ENCODE data around the gene HSD17B11.

The HSD17B11 gene

GRCh38 chr4:87330761-87331160 is 60.2 kb downstream of the HSD17B11 start:
- Histone ChIP-seq H3K9ac (ENCODE audit: low read length) (no peak overlapping the region), H4K91ac (ENCODE audit: low read depth, low read length) (no peak overlapping the region), H3K4me1 (ENCODE audit: control insufficient read depth in 1 of 2, insufficient read depth in 2 of 2, low read length in 2 of 2) (no peaks in the 10 kb centered on the region), H4K12ac (ENCODE audit: low read depth, low read length) (no peak overlapping the region), H3K36me3 (ENCODE audit: control insufficient read depth in 1 of 2, insufficient read depth in 2 of 2, low read length in 2 of 2) (no peaks in the 10 kb centered on the region), H2BK12ac (ENCODE audit: low read length) (no peak overlapping the region), H2BK5ac (ENCODE audit: low read depth, low read length, poor library complexity) (no peak overlapping the region), H3K27ac (ENCODE audit: low read depth, low read length) (no peak overlapping the region), H3K27me3 (ENCODE audit: insufficient read depth, low read length) (no peaks in the 10 kb centered on the region), H3K9me3 (ENCODE audit: insufficient read depth, low read depth, low read length) (peaks cover 3% of the 10 kb centered on the region), H3K4me2 (ENCODE audit: low read length) (no peak overlapping the region), H2BK120ac (ENCODE audit: insufficient read depth, low read length, poor library complexity) (no peak overlapping the region), H3K14ac (ENCODE audit: low read length) (no peak overlapping the region), H3K18ac (ENCODE audit: low read length) (no peak overlapping the region), H3K4me3 (ENCODE audit: low read depth, low read length) (no peak overlapping the region), H2AFZ (ENCODE audit: insufficient read depth, low read length, poor library complexity) (no peak overlapping the region), H4K8ac (ENCODE audit: low read depth, low read length) (no peak overlapping the region), H3K4ac (ENCODE audit: low read depth, low read length) (no peak overlapping the region), H3K23ac (ENCODE audit: low read length) (no peak overlapping the region), H3K79me1 (ENCODE audit: low read length) (no peaks in the 10 kb centered on the region), H2AK5ac (ENCODE audit: low read length) (no peak overlapping the region), H3K79me2 (ENCODE audit: control insufficient read depth, insufficient read depth, low read length, poor library complexity) (no peaks in the 10 kb centered on the region)
- no peak for DNase-seq
- no CpG with 5 or more reads among the region's 4 CpGs for WGBS (ENCODE audit: extremely low coverage, insufficient coverage, insufficient read length)

DNA sequence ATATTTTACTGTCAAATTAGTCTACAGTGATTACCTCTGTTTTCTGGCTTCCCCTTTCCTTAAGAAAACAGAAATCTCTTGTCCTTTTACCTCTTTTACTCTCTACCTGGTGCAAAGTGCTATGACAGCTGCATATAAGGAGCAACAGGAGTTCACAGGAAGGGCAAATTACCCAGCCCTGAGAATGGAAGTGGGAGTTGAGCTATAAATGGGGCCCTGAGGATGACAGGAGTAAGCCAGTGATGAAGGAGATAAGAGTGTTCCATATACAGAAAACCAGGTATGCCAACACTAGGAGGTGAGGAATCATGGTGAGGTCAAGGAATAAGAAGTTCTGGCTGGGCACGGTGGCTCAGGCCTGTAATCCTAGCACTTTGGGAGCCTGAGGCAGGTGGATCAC is 63.9 kb downstream of the HSD17B11 start:
- no peak overlapping the region for H2AK5ac ChIP-seq (ENCODE audit: low read length)
- no peak overlapping the region for H2BK12ac ChIP-seq (ENCODE audit: low read length)
- no peak overlapping the region for H4K8ac ChIP-seq (ENCODE audit: low read depth, low read length)
- no peak overlapping the region for H3K27ac ChIP-seq (ENCODE audit: low read depth, low read length)
- H4K12ac ChIP-seq (ENCODE audit: low read depth, low read length), result no peak overlapping the region
- no peaks in the 10 kb centered on the region for H3K36me3 ChIP-seq (ENCODE audit: control insufficient read depth in 1 of 2, insufficient read depth in 2 of 2, low read length in 2 of 2)
- no peak overlapping the region for H3K14ac ChIP-seq (ENCODE audit: low read length)
- no peak overlapping the region for H2AFZ ChIP-seq (ENCODE audit: insufficient read depth, low read length, poor library complexity)
- no peak for DNase-seq
- H3K79me1 ChIP-seq (ENCODE audit: low read length), result no peaks in the 10 kb centered on the region
- H3K4me3 ChIP-seq (ENCODE audit: low read depth, low read length), result no peak overlapping the region
- no peak overlapping the region for H3K23ac ChIP-seq (ENCODE audit: low read length)
- no peaks in the 10 kb centered on the region for H3K4me1 ChIP-seq (ENCODE audit: control insufficient read depth in 1 of 2, insufficient read depth in 2 of 2, low read length in 2 of 2)
- H2BK120ac ChIP-seq (ENCODE audit: insufficient read depth, low read length, poor library complexity), result no peak overlapping the region
- no peak overlapping the region for H2BK5ac ChIP-seq (ENCODE audit: low read depth, low read length, poor library complexity)
- H3K9me3 ChIP-seq (ENCODE audit: insufficient read depth, low read depth, low read length), result no peaks in the 10 kb centered on the region
- H4K91ac ChIP-seq (ENCODE audit: low read depth, low read length), result no peak overlapping the region
- no peak overlapping the region for H3K9ac ChIP-seq (ENCODE audit: low read length)
- no peaks in the 10 kb centered on the region for H3K27me3 ChIP-seq (ENCODE audit: insufficient read depth, low read length)
- H3K79me2 ChIP-seq (ENCODE audit: control insufficient read depth, insufficient read depth, low read length, poor library complexity), result no peaks in the 10 kb centered on the region
- no peak overlapping the region for H3K4me2 ChIP-seq (ENCODE audit: low read length)
- no peak overlapping the region for H3K18ac ChIP-seq (ENCODE audit: low read length)
- H3K4ac ChIP-seq (ENCODE audit: low read depth, low read length), result no peak overlapping the region
- WGBS (ENCODE audit: extremely low coverage, insufficient coverage, insufficient read length), result no CpG with 5 or more reads among the region's 1 CpG

- Histone ChIP-seq H2BK120ac (ENCODE audit: insufficient read depth, low read length, poor library complexity) (no peak overlapping the region), H3K18ac (ENCODE audit: low read length) (no peak overlapping the region), H4K8ac (ENCODE audit: low read depth, low read length) (no peak overlapping the region), H4K12ac (ENCODE audit: low read depth, low read length) (no peak overlapping the region), H2AFZ (ENCODE audit: insufficient read depth, low read length, poor library complexity) (no peak overlapping the region), H3K9ac (ENCODE audit: low read length) (no peak overlapping the region), H3K79me1 (ENCODE audit: low read length) (no peaks in the 10 kb centered on the region), H3K27me3 (ENCODE audit: insufficient read depth, low read length) (no peaks in the 10 kb centered on the region), H2BK12ac (ENCODE audit: low read length) (no peak overlapping the region), H3K14ac (ENCODE audit: low read length) (no peak overlapping the region), H2BK5ac (ENCODE audit: low read depth, low read length, poor library complexity) (no peak overlapping the region), H3K4ac (ENCODE audit: low read depth, low read length) (no peak overlapping the region), H3K4me3 (ENCODE audit: low read depth, low read length) (no peak overlapping the region), H3K23ac (ENCODE audit: low read length) (no peak overlapping the region), H2AK5ac (ENCODE audit: low read length) (no peak overlapping the region), H4K91ac (ENCODE audit: low read depth, low read length) (no peak overlapping the region), H3K4me2 (ENCODE audit: low read length) (no peak overlapping the region), H3K4me1 (ENCODE audit: control insufficient read depth in 1 of 2, insufficient read depth in 2 of 2, low read length in 2 of 2) (no peaks in the 10 kb centered on the region), H3K9me3 (ENCODE audit: insufficient read depth, low read depth, low read length) (no peaks in the 10 kb centered on the region), H3K36me3 (ENCODE audit: control insufficient read depth in 1 of 2, insufficient read depth in 2 of 2, low read length in 2 of 2) (no peaks in the 10 kb centered on the region), H3K79me2 (ENCODE audit: control insufficient read depth, insufficient read depth, low read length, poor library complexity) (no peaks in the 10 kb centered on the region), H3K27ac (ENCODE audit: low read depth, low read length) (no peak overlapping the region)
- no peak for DNase-seq
- WGBS (ENCODE audit: extremely low coverage, insufficient coverage, insufficient read length), result no CpG with 5 or more reads among the region's 3 CpGs
Observed at GRCh38 chr4:87326460-87326859, 64.5 kb downstream of the HSD17B11 start.

- WGBS (ENCODE audit: extremely low coverage, insufficient coverage, insufficient read length), result no CpG with 5 or more reads among the region's 2 CpGs
- Histone ChIP-seq H2BK120ac (ENCODE audit: insufficient read depth, low read length, poor library complexity) (no peak within 1 kb of the TSS), H2AK5ac (ENCODE audit: low read length) (no peak within 1 kb of the TSS), H4K91ac (ENCODE audit: low read depth, low read length) (no peak within 1 kb of the TSS), H3K23ac (ENCODE audit: low read length) (no peak within 1 kb of the TSS), H4K12ac (ENCODE audit: low read depth, low read length) (no peak within 1 kb of the TSS), H2BK12ac (ENCODE audit: low read length) (no peak within 1 kb of the TSS), H3K4me3 (ENCODE audit: low read depth, low read length) (no peak within 1 kb of the TSS), H2AFZ (ENCODE audit: insufficient read depth, low read length, poor library complexity) (no peak within 1 kb of the TSS), H4K8ac (ENCODE audit: low read depth, low read length) (no peak within 1 kb of the TSS), H3K79me2 (ENCODE audit: control insufficient read depth, insufficient read depth, low read length, poor library complexity) (no peaks in the 10 kb centered on the region), H3K27ac (ENCODE audit: low read depth, low read length) (no peak within 1 kb of the TSS), H3K9me3 (ENCODE audit: insufficient read depth, low read depth, low read length) (no peaks in the 10 kb centered on the region), H3K9ac (ENCODE audit: low read length) (no peak within 1 kb of the TSS), H3K14ac (ENCODE audit: low read length) (no peak within 1 kb of the TSS), H3K4ac (ENCODE audit: low read depth, low read length) (no peak within 1 kb of the TSS), H3K18ac (ENCODE audit: low read length) (no peak within 1 kb of the TSS), H3K36me3 (ENCODE audit: control insufficient read depth in 1 of 2, insufficient read depth in 2 of 2, low read length in 2 of 2) (no peaks in the 10 kb centered on the region), H3K4me2 (ENCODE audit: low read length) (no peak within 1 kb of the TSS), H3K27me3 (ENCODE audit: insufficient read depth, low read length) (no peaks in the 10 kb centered on the region), H3K79me1 (ENCODE audit: low read length) (no peaks in the 10 kb centered on the region), H2BK5ac (ENCODE audit: low read depth, low read length, poor library complexity) (no peak within 1 kb of the TSS), H3K4me1 (ENCODE audit: control insufficient read depth in 1 of 2, insufficient read depth in 2 of 2, low read length in 2 of 2) (no peaks in the 10 kb centered on the region)
- DNase-seq, result no peak
Observed at GRCh38 chr4:87322754-87323153, 68.2 kb downstream of the HSD17B11 start, which contains the start of gene HSD17B13. Gene HSD17B13 (minus strand): TSS chr4:87322882. CDS start chr4:87322841, 41 bp downstream.

Data from trophoblast cell (in vitro differentiated cells and primary cell).